ENCODE measurements around the gene UBR4. TPM values are rescaled to one million over a fixed set of nuclear protein-coding genes. Genes with fewer than 3 reads are reported as not detected.

UBR4 gene
- total and polyA plus RNA-seq, 7 donors, result 89.9 to 185 (median 118) TPM

GRCh38 chr1:19038096-19038495 is 172.0 kb downstream of the UBR4 start:
- intact Hi-C loops (cut with DNase I), result no loop called here
- H3K4me3 ChIP-seq, result no peak overlapping the region
- H3K27ac ChIP-seq, result no peak overlapping the region
- H3K9me3 ChIP-seq, result no peaks in the 10 kb centered on the region
- WGBS, 3 donors, result 77 to 86% (median 80%) methylated on average over 5 of the region's 5 CpGs
- TF ChIP-seq CTCF (IDR thresholded peaks at IDR 0.05), result no peak
- ATAC-seq (no peak), DNase-seq (no peak)
- no peaks in the 10 kb centered on the region for H3K36me3 ChIP-seq (ENCODE audit: insufficient read depth in 1 of 2, low read depth in 1 of 2)
- H3K4me1 ChIP-seq, result no peaks in the 10 kb centered on the region
- H3K27me3 ChIP-seq (ENCODE audit: insufficient read depth in 3 of 3, low read length in 2 of 3), result peaks cover 0 to 19% (median 6%) of the 10 kb centered on the region in 3 donors

GRCh38 chr1:19037659-19038058 is 172.4 kb downstream of the UBR4 start:
- Histone ChIP-seq H3K4me3 (no peak overlapping the region), H3K36me3 (ENCODE audit: insufficient read depth in 1 of 2, low read depth in 1 of 2) (no peaks in the 10 kb centered on the region), H3K27me3 (ENCODE audit: insufficient read depth in 3 of 3, low read length in 2 of 3) (peaks cover 0 to 15% (median 2%) of the 10 kb centered on the region in 3 donors), H3K9me3 (no peaks in the 10 kb centered on the region), H3K4me1 (no peaks in the 10 kb centered on the region), H3K27ac (no peak overlapping the region)
- DNase-seq, result no peak
- intact Hi-C loops (cut with DNase I), result no loop called here
- ATAC-seq, result no peak
- no peak for TF ChIP-seq CTCF (IDR thresholded peaks at IDR 0.05)
- WGBS, 3 donors, result 55 to 75% (median 69%) methylated on average over 4 of the region's 4 CpGs

GRCh38 chr1:19036813-19037605 is 173.1 kb downstream of the UBR4 start:
- Histone ChIP-seq H3K36me3 (ENCODE audit: insufficient read depth in 1 of 2, low read depth in 1 of 2) (no peaks in the 10 kb centered on the region), H3K27ac (no peak overlapping the region), H3K27me3 (ENCODE audit: insufficient read depth in 3 of 3, low read length in 2 of 3) (peaks cover 0 to 9% (median 2%) of the 10 kb centered on the region in 3 donors), H3K9me3 (no peaks in the 10 kb centered on the region), H3K4me3 (no peak overlapping the region), H3K4me1 (no peaks in the 10 kb centered on the region)
- DNase-seq, result no peak
- TF ChIP-seq CTCF (IDR thresholded peaks at IDR 0.05), result no peak
- 85 to 87% (median 85%) methylated on average over 15 of the region's 15 CpGs for WGBS, 3 donors
- no peak for ATAC-seq
- intact Hi-C loops (cut with DNase I), result no loop called here

- TF ChIP-seq CTCF (IDR thresholded peaks at IDR 0.05), result no peak
- DNase-seq (no peak), ATAC-seq (peak in 2 of 4 donors; percentile 30 to 38)
- intact Hi-C loops (cut with DNase I), result no loop called here
- Histone ChIP-seq H3K9me3 (no peaks in the 10 kb centered on the region), H3K4me1 (no peaks in the 10 kb centered on the region), H3K4me3 (no peak overlapping the region), H3K27ac (no peak overlapping the region), H3K27me3 (ENCODE audit: insufficient read depth in 3 of 3, low read length in 2 of 3) (peaks cover 0 to 7% (median 2%) of the 10 kb centered on the region in 3 donors), H3K36me3 (ENCODE audit: insufficient read depth in 1 of 2, low read depth in 1 of 2) (no peaks in the 10 kb centered on the region)
- 25 to 41% (median 29%) methylated on average over 15 to 17 of the region's 17 CpGs for WGBS, 3 donors
Measured at GRCh38 chr1:19036041-19036812, 173.8 kb downstream of the UBR4 start.

Data from psoas muscle (tissue), 8 donors.